OCI-LY1 (cell line): ENCODE data around the gene SUGP2.

Source experiments
- EZH2 ChIP-seq: fragments of 200-600 bp; sonication (generic), shearing (Covaris generic); IDR thresholded peaks from 2 replicates; pipeline ENCODE4 v1.8.0; 2017; ENCODE audit warnings: borderline replicate concordance, mixed run types, mild to moderate bottlenecking, antibody characterized with exemption, low read length, moderate library complexity, mixed read lengths
- TF ChIP-seq, protein P1 (sequence below): fragments of 200-600 bp; sonication (generic), shearing (Covaris generic); IDR thresholded peaks from 2 replicates; pipeline ENCODE4 v1.5.1; 2017; ENCODE audit warnings: mild to moderate bottlenecking, antibody characterized with exemption, low read length, moderate library complexity, mixed read lengths

- TF ChIP-seq, protein P1, sequence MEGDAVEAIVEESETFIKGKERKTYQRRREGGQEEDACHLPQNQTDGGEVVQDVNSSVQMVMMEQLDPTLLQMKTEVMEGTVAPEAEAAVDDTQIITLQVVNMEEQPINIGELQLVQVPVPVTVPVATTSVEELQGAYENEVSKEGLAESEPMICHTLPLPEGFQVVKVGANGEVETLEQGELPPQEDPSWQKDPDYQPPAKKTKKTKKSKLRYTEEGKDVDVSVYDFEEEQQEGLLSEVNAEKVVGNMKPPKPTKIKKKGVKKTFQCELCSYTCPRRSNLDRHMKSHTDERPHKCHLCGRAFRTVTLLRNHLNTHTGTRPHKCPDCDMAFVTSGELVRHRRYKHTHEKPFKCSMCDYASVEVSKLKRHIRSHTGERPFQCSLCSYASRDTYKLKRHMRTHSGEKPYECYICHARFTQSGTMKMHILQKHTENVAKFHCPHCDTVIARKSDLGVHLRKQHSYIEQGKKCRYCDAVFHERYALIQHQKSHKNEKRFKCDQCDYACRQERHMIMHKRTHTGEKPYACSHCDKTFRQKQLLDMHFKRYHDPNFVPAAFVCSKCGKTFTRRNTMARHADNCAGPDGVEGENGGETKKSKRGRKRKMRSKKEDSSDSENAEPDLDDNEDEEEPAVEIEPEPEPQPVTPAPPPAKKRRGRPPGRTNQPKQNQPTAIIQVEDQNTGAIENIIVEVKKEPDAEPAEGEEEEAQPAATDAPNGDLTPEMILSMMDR, result no peak
- no peak for TF ChIP-seq EZH2
Observed at GRCh38 chr19:18978616-18979015, 54.7 kb downstream of the SUGP2 start.
